Liver (tissue), 9 donors: ENCODE data around the gene SLC11A1. TPM values are rescaled to one million over a fixed set of nuclear protein-coding genes. Genes with fewer than 3 reads are reported as not detected.
A peak's percentile ranks its signal among the peaks of the same experiment; 100 is the strongest.

ENCODE experiments used
- DNase-seq: peaks from one replicate; pipeline ENCODE4 v3.0.0-alpha.2; 2017; ENCODE audit warnings: low spot score
- H3K27ac ChIP-seq, 2 donors: one replicate each; pipeline ENCODE4 v1.7.0; 2013; ENCODE audit warnings: inconsistent platforms in 2 of 2, low read length in 2 of 2, control low read depth in 1 of 2, low read depth in 1 of 2, mild to moderate bottlenecking in 1 of 2
- H3K27me3 ChIP-seq, 4 donors: one replicate each; pipeline versions ENCODE4 v1.6.1 to v1.7.0; 2013; ENCODE audit warnings: low read length in 3 of 4, inconsistent platforms in 1 of 4, mild to moderate bottlenecking in 1 of 4, moderate library complexity in 1 of 4; ENCODE audit not compliant: control insufficient read depth in 4 of 4, insufficient read depth in 4 of 4
- H3K36me3 ChIP-seq, 4 donors: one replicate each; pipeline versions ENCODE4 v1.6.1 to v1.7.0; 2013; ENCODE audit warnings: low read length in 3 of 4, mild to moderate bottlenecking in 3 of 4, low read depth in 1 of 4, moderate library complexity in 1 of 4; ENCODE audit not compliant: control insufficient read depth in 4 of 4, insufficient read depth in 3 of 4
- H3K4me1 ChIP-seq, 4 donors: one replicate each; pipeline versions ENCODE4 v1.6.1 to v1.7.0; 2013; ENCODE audit warnings: low read length in 3 of 4, mild to moderate bottlenecking in 3 of 4, moderate library complexity in 1 of 4; ENCODE audit not compliant: control insufficient read depth in 4 of 4, insufficient read depth in 4 of 4
- H3K4me3 ChIP-seq, 3 donors: one replicate each; pipeline versions ENCODE4 v1.6.1 to v1.7.0; 2013; ENCODE audit warnings: low read length in 3 of 3, control low read depth in 1 of 3, low read depth in 1 of 3, mild to moderate bottlenecking in 1 of 3
- H3K9ac ChIP-seq, 2 donors: one replicate each; pipeline ENCODE4 v1.7.0; 2013; ENCODE audit warnings: low read length in 2 of 2, mild to moderate bottlenecking in 2 of 2, moderate library complexity in 2 of 2, control low read depth in 1 of 2, low read depth in 1 of 2
- H3K9me3 ChIP-seq, 4 donors: one replicate each; pipeline versions ENCODE4 v1.6.1 to v1.7.0; 2013; ENCODE audit warnings: low read length in 3 of 4; ENCODE audit not compliant: control insufficient read depth in 4 of 4
- ATF3 ChIP-seq: IDR thresholded peaks from 2 replicates; pipeline ENCODE4 v1.6.1; 2016; ENCODE audit warnings: antibody characterized with exemption
- CTCF ChIP-seq: fragments of 150-350 bp; IDR thresholded peaks from 2 replicates; pipeline ENCODE4 v1.5.1; 2017; ENCODE audit warnings: improper control_type of control experiment, low read depth, low read length; ENCODE audit not compliant: missing input control
- EGR1 ChIP-seq, 2 donors: IDR thresholded peaks; 2 replicates each; pipeline ENCODE4 v1.6.1; 2016 to 2018; ENCODE audit warnings: antibody characterized with exemption in 2 of 2, low read depth in 2 of 2
- FOXA1 ChIP-seq: IDR thresholded peaks from 2 replicates; pipeline ENCODE4 v1.6.1; 2016; ENCODE audit warnings: antibody characterized with exemption
- FOXA2 ChIP-seq: IDR thresholded peaks from 2 replicates; pipeline ENCODE4 v1.6.1; 2016; ENCODE audit warnings: antibody characterized with exemption
- GABPA ChIP-seq, 2 donors: IDR thresholded peaks in 1 of 2; conservative IDR thresholded peaks in 1 of 2; 2 replicates each; pipeline ENCODE4 v1.6.1; 2016; ENCODE audit warnings: antibody characterized with exemption in 2 of 2, mild to moderate bottlenecking in 1 of 2, moderate library complexity in 1 of 2
- HNF4A ChIP-seq, 2 donors: conservative IDR thresholded peaks; 2 replicates each; pipeline ENCODE4 v1.6.1; 2016; ENCODE audit warnings: antibody characterized with exemption in 2 of 2, mild to moderate bottlenecking in 2 of 2
- HNF4G ChIP-seq: IDR thresholded peaks from 2 replicates; pipeline ENCODE4 v1.6.1; 2016; ENCODE audit warnings: antibody characterized with exemption
- JUND ChIP-seq, 2 donors: IDR thresholded peaks; 2 replicates each; pipeline ENCODE4 v1.6.1; 2016; ENCODE audit warnings: antibody characterized with exemption in 2 of 2
- MAX ChIP-seq: IDR thresholded peaks from 2 replicates; pipeline ENCODE4 v1.6.1; 2016; ENCODE audit warnings: antibody characterized with exemption
- NR2F2 ChIP-seq: IDR thresholded peaks from 2 replicates; pipeline ENCODE4 v1.6.1; 2016; ENCODE audit warnings: antibody characterized with exemption
- RAD21 ChIP-seq, 2 donors: IDR thresholded peaks; 2 replicates each; pipeline ENCODE4 v1.6.1; 2016; ENCODE audit warnings: antibody characterized with exemption in 2 of 2, mild to moderate bottlenecking in 2 of 2
- REST ChIP-seq: IDR thresholded peaks from 2 replicates; pipeline ENCODE4 v1.6.1; 2016; ENCODE audit warnings: antibody characterized with exemption, mild to moderate bottlenecking
- RXRA ChIP-seq, 2 donors: IDR thresholded peaks; 2 replicates each; pipeline ENCODE4 v1.6.1; 2017 to 2018; ENCODE audit warnings: antibody characterized with exemption in 2 of 2, mild to moderate bottlenecking in 1 of 2
- SP1 ChIP-seq: IDR thresholded peaks from 2 replicates; pipeline ENCODE4 v1.6.1; 2018; ENCODE audit warnings: antibody characterized with exemption, mild to moderate bottlenecking
- TAF1 ChIP-seq: conservative IDR thresholded peaks from 2 replicates; pipeline ENCODE4 v1.6.1; 2016; ENCODE audit warnings: antibody characterized with exemption, mild to moderate bottlenecking
- YY1 ChIP-seq: IDR thresholded peaks from 2 replicates; pipeline ENCODE4 v1.6.1; 2016; ENCODE audit warnings: antibody characterized with exemption, mild to moderate bottlenecking
- ZBTB33 ChIP-seq: IDR thresholded peaks from 2 replicates; pipeline ENCODE4 v1.6.1; 2016; ENCODE audit warnings: antibody characterized with exemption
- WGBS: extraction: QIAGEN DNeasy Blood & Tissue Kit; methylation state at CpG from one replicate; pipeline ENCODE4 v1.1.7; 2013; 5-methylcytosine and 5-hydroxymethylcytosine counted together
- polyA plus RNA-seq, 2 donors: library from polyadenylated mRNA; stranded (reverse) in 1 of 2; unstranded in 1 of 2; fragments of 200-250 nt in 1 of 2; fragments of >200 nt in 1 of 2; fragmentation: Nextera tagmentation in 1 of 2; extraction: Ambion mirVana in 1 of 2; gene quantifications; one replicate each; pipeline versions ENCODE4 v1.2.1 to v1.2.3, GENCODE V29; 2013 to 2015
- total RNA-seq, 2 donors: library from RNA; depleted of rRNA; stranded (reverse); fragments of >200 nt; gene quantifications; one replicate each; pipeline ENCODE4 v1.2.3, GENCODE V29; 2014
- donor health status: healthy.
- donor health status: healthy.
- donor health status: healthy.
- donor health status: healthy.
- donor health status: healthy.

SLC11A1 gene
- total and polyA plus RNA-seq, 4 donors: 1.4 to 23.0 (median 3.2) TPM

GRCh38 chr2:218394298-218395089 lies 12.4 kb downstream of the SLC11A1 start:
- Histone ChIP-seq H3K4me3 (no peak overlapping the region), H3K36me3 (no peaks in the 10 kb centered on the region), H3K27me3 (no peaks in the 10 kb centered on the region), H3K4me1 (peaks cover 6 to 25% (median 22%) of the 10 kb centered on the region in 4 donors), H3K27ac (no peak overlapping the region), H3K9ac (no peak overlapping the region), H3K9me3 (no peaks in the 10 kb centered on the region)
- no peak for TF ChIP-seq ATF3
- no peak for TF ChIP-seq TAF1
- no peak for TF ChIP-seq CTCF
- no peak for TF ChIP-seq ZBTB33
- TF ChIP-seq SP1: no peak
- TF ChIP-seq EGR1 (IDR thresholded peaks at IDR 0.05; ENCODE audit: low read depth in 2 of 2): no peak
- no peak for TF ChIP-seq JUND (IDR thresholded peaks at IDR 0.05)
- no peak for TF ChIP-seq RXRA (IDR thresholded peaks at IDR 0.05)
- TF ChIP-seq RAD21 (IDR thresholded peaks at IDR 0.05): no peak
- TF ChIP-seq HNF4A (conservative IDR thresholded peaks at IDR 0.05): no peak
- no peak for TF ChIP-seq MAX
- TF ChIP-seq NR2F2: no peak
- no peak for TF ChIP-seq FOXA2
- no peak for TF ChIP-seq FOXA1
- TF ChIP-seq GABPA (IDR thresholded peaks at IDR 0.05 in 1 of 2, conservative IDR thresholded peaks at IDR 0.05 in 1 of 2): no peak
- WGBS: 93% methylated on average over 13 of the region's 13 CpGs
- DNase-seq: no peak

GRCh38 chr2:218395090-218395444 lies 13.0 kb downstream of the SLC11A1 start:
- Histone ChIP-seq H3K36me3 (no peaks in the 10 kb centered on the region), H3K27ac (no peak overlapping the region), H3K4me1 (peaks cover 6 to 25% (median 22%) of the 10 kb centered on the region in 4 donors), H3K4me3 (no peak overlapping the region), H3K9ac (no peak overlapping the region), H3K9me3 (no peaks in the 10 kb centered on the region), H3K27me3 (no peaks in the 10 kb centered on the region)
- DNase-seq: peak; percentile 44
- WGBS: 92% methylated on average over 6 of the region's 6 CpGs
- no peak for TF ChIP-seq TAF1
- no peak for TF ChIP-seq FOXA1
- TF ChIP-seq ATF3: no peak
- TF ChIP-seq JUND (IDR thresholded peaks at IDR 0.05): no peak
- TF ChIP-seq EGR1 (IDR thresholded peaks at IDR 0.05; ENCODE audit: low read depth in 2 of 2): no peak
- TF ChIP-seq MAX: no peak
- TF ChIP-seq HNF4A (conservative IDR thresholded peaks at IDR 0.05): no peak
- no peak for TF ChIP-seq REST
- TF ChIP-seq HNF4G: no peak
- TF ChIP-seq RXRA (IDR thresholded peaks at IDR 0.05): no peak
- no peak for TF ChIP-seq FOXA2
- no peak for TF ChIP-seq GABPA (IDR thresholded peaks at IDR 0.05 in 1 of 2, conservative IDR thresholded peaks at IDR 0.05 in 1 of 2)
- no peak for TF ChIP-seq NR2F2
- TF ChIP-seq CTCF: no peak
- no peak for TF ChIP-seq YY1
